Metanephros (tissue), 1 donor: ENCODE measurements around the gene MGST3. TPM values are rescaled to one million over a fixed set of nuclear protein-coding genes. Genes with fewer than 3 reads are reported as not detected.

Experiments
- total RNA-seq: library from RNA; depleted of rRNA; stranded (reverse); fragments of >200 nt; gene quantifications from one replicate; pipeline ENCODE4 v1.2.3, GENCODE V29; 2014

MGST3 gene
- 169 TPM for total RNA-seq

DNA sequence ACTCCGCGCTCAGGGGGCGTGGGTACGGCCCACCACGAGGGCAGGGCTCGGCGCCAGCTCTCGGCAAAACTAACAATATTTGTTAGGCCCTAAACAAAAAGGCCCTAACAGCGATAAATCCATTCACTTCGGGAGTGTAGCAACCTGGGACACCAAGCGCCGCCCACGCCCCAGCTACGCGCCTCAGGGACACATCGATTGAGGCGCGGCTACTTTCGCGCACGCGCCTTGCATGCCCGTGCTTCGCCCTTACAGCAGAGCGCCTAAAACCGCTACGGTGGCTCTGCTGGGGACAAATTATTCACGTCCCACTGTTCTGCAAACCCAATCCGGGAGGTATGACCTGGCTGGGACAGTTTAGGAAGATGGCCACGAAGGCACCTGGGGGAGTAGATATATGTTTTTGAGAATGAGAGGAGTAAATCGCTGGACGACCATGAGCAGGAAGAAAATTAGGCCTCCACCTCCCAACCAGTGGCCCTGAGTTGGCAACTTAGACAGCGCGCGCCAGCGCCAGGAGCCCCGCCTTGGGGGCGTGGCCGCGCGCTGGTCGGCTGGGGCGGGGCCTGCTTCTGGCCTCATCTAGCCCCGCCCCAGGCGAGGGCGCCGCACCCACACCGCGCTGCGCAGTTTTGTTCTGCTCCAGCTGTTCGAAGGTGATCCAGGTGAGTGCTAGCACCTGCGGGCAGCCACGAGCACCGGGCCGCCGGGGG, at the start of gene MGST3:
MGST3 (plus strand) TSS at position 606 of the 713 bp plus-strand sequence. CDS start 18,614 bp downstream, outside the sequence.

GRCh38 chr1:165697881-165698760, 67.1 kb downstream of the MGST3 start, which contains the start of gene ALDH9A1:
Gene ALDH9A1, minus strand, starts transcription at chr1:165698562. Its CDS starts 4 bp downstream, at chr1:165698558.

Other genes starting within 250 kb of the MGST3 start
- gene RXRG, start 186.1 kb upstream of the MGST3 start, total RNA-seq: 9.2 TPM
- not detected for gene LRRC52, start 87.2 kb upstream of the MGST3 start, total RNA-seq
- 69.9 TPM for gene ALDH9A1, start 67.3 kb downstream of the MGST3 start, total RNA-seq
- 49.9 TPM for gene TMCO1, start 137.6 kb downstream of the MGST3 start, total RNA-seq
- gene UCK2, start 196.4 kb downstream of the MGST3 start, total RNA-seq: 33.3 TPM